Stimulated activated CD4-positive, alpha-beta T cell treated with anti-CD3 and anti-CD28 coated beads, TNF-alpha, amount 100 ng/mL, for 1 hour (primary cell): ENCODE data around the gene YY1AP1.
"Not testable (repeated sequence)": the region's sequence is repeated elsewhere in the genome, so short reads cannot be mapped to it uniquely, and the experiment has no call there.

Experiments used
- DNase-seq, 3 donors: peaks; one replicate each; pipeline ENCODE4 v3.0.0-alpha.2; 2020; ENCODE audit warnings: low read depth in 3 of 3, low spot score in 1 of 3

Gene YY1AP1, protein sequence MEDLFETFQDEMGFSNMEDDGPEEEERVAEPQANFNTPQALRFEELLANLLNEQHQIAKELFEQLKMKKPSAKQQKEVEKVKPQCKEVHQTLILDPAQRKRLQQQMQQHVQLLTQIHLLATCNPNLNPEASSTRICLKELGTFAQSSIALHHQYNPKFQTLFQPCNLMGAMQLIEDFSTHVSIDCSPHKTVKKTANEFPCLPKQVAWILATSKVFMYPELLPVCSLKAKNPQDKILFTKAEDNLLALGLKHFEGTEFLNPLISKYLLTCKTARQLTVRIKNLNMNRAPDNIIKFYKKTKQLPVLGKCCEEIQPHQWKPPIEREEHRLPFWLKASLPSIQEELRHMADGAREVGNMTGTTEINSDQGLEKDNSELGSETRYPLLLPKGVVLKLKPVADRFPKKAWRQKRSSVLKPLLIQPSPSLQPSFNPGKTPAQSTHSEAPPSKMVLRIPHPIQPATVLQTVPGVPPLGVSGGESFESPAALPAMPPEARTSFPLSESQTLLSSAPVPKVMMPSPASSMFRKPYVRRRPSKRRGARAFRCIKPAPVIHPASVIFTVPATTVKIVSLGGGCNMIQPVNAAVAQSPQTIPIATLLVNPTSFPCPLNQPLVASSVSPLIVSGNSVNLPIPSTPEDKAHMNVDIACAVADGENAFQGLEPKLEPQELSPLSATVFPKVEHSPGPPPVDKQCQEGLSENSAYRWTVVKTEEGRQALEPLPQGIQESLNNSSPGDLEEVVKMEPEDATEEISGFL

GRCh38 chr1:155688324-155689080 lies at the start of gene YY1AP1:
YY1AP1 (minus strand) TSS chr1:155688774; CDS start chr1:155680436, 8,338 bp downstream.
- peak; percentile 76 to 83 (median 78) for DNase-seq

- no peak for DNase-seq
Observed at GRCh38 chr1:155729031-155729898, 40.7 kb upstream of the YY1AP1 start.

- no peak for DNase-seq
Observed at GRCh38 chr1:155725142-155725541, 36.6 kb upstream of the YY1AP1 start.

DNA sequence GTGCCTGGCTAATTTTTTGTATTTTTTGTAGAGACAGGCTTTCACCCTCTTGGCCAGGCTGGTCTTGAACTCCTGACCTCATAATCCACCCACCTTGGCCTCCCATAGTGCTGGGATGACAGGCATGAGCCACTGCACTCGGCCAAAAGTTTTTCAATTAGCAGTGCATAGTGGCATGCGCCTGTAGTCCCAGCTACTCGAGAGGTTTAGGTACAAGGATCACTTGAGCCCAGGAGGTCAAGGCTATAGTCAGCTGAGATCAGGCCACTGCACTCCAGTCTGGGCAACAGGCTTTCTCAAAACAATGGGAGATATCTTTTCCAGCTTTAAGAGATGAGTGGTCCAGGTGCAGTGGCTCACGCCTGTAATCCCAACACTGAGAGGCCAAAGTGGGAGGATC lies 31.1 kb upstream of the YY1AP1 start:
- DNase-seq = no peak

GRCh38 chr1:155718524-155719115 lies 30.0 kb upstream of the YY1AP1 start:
- DNase-seq = not testable (repeated sequence)

- no peak for DNase-seq
Observed at GRCh38 chr1:155717041-155717440, 28.5 kb upstream of the YY1AP1 start.

DNA sequence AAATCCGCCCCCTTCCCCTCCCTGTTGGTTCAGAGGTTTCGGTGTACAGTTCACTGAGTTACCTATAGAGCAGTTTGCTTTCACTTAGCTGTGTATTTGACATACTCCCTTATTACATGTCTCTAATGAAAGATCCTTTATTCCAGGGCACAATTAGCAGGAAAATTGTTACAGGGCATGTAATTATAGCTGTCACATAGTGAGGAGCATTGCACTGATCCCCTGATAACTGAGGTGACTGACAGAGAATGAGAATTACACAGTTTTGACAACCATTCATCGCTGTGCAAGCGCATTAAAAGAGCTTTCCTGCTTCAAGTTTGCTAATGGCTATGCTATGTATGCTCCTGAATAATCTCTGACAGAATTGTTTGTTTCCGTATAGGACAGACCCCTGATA lies 27.2 kb upstream of the YY1AP1 start:
- DNase-seq = no peak

- not testable (repeated sequence) for DNase-seq
Observed at GRCh38 chr1:155715056-155715455, 26.5 kb upstream of the YY1AP1 start.

DNA sequence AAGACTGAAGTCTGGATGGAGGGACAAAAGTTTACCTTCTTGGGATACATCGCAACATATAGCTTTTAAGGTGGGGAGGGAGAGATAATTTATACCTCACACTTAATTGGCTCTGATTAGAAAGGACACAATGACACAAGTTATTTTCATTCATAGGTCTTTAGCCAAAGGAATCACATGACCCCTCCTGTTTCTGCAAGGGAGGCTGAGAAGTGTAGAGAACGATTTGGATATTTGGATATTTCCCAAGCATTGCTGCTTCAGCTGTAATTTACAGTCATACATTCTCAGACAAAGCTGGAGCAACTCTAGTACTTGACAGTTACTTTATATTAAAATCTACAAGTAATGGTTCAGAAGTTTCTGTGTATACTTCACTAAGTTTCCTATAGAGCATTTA lies 24.5 kb upstream of the YY1AP1 start:
- DNase-seq = no peak

DNA sequence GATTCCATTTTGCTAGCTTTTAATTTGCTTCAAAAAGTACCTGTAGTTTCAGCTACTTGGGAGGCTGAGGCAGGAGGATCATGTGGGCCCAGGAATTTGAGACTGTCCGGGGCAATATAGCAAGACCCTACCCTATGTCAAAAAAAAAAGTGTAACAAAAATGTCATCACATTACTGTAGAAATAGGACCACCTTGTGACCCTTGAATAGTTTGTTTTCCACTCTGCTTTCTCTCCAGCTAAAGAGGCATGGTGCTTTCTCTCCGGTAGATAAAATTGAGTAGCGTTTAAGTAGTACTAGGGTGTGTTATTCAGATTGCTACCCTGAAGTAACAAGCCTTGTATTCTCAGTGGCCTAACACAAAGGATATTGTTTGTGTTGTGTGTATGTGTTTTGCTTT lies 24.1 kb upstream of the YY1AP1 start:
- DNase-seq = not testable (repeated sequence)

DNA sequence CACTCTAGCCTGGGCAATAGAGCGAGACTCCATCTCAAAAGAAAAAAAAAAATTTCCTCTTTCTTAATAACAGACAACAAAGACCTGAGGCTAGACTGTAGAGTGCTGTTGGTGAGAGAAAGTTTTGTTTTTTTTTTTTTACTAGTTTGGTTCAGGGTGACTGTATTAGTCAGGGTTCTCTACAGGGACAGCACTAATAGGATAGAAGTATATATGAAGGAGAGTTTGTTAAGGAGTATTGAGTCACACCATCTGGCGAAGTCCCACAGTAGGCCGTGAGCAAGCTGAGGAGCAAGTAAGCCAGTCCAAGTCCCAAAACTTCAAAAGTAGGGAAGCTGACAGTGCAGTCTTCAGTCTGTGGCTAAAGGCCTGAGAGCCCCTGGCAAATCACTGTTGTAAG lies 22.9 kb upstream of the YY1AP1 start:
- not testable (repeated sequence) for DNase-seq

DNA sequence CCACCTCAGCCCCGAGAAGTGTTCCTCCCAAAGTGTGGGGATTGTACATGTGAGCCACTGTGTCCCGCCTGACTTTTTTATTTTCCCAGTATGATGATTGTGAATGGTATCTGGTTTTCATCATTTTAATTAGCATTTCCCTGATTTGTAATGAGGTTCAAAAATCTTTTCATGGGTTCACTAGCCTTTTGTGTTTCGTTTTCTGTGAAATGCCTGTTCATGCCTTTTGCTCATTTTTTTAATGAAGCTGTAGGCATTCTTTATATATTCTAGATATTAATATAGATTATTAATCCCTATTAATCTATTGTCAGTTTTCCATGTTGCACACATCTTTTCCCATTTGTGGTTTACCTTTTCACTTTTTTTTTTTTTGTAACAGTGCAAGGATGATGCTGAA lies 20.8 kb upstream of the YY1AP1 start:
- DNase-seq = no peak

DNA sequence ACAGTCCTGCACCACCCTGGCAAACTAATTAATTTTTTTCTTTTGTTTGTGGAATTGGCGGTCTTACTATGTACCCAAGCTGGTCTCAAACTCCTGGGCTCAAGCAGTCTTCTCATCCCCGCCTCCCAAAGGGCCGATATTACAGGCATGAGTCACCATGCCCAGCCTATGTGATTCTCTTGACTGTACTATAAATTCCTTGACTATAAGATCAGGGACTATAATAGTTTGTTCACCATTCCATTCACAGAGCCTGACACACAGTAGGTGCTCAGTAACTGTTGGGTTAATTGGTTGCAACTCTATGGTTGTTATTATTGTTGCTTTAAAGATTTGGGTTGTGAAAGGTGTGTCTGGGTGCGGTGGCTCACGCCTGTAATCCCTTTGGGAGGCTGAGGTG lies 17.6 kb upstream of the YY1AP1 start:
- DNase-seq = no peak

DNA sequence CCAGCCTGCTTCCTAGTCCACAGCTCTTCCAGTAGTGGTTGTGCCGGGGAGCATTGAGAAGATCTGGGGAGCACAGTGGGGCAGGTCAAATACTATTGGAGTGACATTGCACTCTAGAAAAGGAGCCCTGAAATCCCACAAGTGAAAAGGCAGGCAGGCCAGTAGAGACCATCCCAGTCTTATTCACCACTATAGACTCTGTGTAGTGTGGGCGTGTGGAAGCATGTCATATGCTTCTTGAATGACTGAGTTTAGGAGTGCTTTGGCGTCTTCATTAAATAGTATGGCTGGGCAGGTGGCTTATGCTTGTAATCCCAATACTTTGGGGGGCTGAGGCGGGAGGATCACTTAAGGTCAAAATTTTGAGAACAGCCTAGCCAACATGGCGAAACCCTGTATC lies 15.8 kb upstream of the YY1AP1 start:
- DNase-seq = not testable (repeated sequence)

DNA sequence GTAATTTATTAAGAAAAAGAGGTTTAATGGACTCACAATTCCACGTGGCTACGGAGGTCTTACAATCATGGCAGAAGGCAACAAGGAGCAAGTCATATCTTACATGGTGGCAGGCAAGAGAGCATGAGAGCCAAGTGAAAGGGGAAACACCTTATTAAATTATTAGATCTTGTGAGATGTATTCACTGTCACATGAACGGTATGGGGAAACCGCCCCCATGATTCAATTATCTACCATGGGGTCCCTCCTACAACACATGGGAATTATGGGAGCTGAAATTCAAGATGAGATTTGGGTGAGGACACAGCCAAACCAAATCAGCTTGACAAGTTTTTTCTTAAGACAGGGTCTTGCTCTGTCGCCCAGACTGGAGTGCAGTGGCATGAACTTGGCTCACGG lies 14.6 kb upstream of the YY1AP1 start:
- no peak for DNase-seq

GRCh38 chr1:155701675-155702074 lies 13.1 kb upstream of the YY1AP1 start:
- DNase-seq = not testable (repeated sequence)

DNA sequence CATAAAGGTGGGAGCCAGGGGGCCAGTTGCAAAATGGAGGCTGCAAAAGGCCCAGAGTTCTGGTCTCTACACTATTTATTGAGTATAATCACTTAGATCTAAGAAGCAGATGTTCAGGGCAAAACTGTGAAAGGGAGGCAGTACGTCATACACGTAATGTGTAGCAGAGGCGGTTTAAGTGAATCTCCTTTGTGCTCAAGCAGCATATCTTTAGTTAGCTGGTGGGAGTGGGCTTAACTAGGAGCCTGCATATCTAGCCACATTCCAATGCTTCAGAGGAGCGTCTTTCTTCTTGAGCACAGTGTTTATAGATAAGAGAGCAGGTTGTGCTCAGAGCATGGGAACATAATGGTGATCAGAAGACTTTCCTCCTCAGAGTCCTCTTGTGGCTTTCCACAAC lies 10.5 kb upstream of the YY1AP1 start:
- not testable (repeated sequence) for DNase-seq

GRCh38 chr1:155698382-155699038 lies 9.9 kb upstream of the YY1AP1 start:
- DNase-seq = no peak

GRCh38 chr1:155697616-155698015 lies 9.0 kb upstream of the YY1AP1 start:
- not testable (repeated sequence) for DNase-seq

DNA sequence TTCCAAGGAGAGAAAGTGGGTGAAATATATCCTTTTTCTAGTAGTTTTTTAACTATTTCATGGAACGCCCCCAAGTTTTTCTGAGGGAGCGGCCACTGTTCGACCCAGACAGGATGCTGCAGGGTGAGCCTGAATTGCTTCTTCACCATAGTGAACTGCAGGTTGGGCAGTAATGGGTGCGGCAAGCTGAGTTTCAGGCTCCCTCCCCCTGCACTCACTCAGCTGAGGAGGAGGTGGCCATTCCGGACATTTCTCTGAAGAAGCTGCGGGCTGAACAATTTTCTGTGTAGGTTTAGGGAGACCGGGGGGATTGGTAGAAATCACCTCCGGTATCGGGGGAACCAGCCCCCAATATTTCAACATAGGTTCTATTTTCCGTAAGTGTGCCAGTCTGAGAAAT lies 8.5 kb upstream of the YY1AP1 start:
- no peak for DNase-seq
